OCI-LY3 (cell line): Measurements from ENCODE around the gene C1GALT1.

ENCODE experiments used
- EZH2phosphoT487 ChIP-seq: fragments of 200-600 bp; shearing (Covaris generic); IDR thresholded peaks from 2 replicates; pipeline ENCODE4 v1.6.1; 2018; ENCODE audit warnings: antibody characterized with exemption, mixed run types, low read depth
- TF ChIP-seq, protein P1 (sequence below): fragments of 200-600, 300-600 bp; sonication (generic); IDR thresholded peaks from 2 replicates; pipeline ENCODE4 v1.5.1; 2014; ENCODE audit warnings: antibody characterized with exemption, low read length, low read depth

DNA sequence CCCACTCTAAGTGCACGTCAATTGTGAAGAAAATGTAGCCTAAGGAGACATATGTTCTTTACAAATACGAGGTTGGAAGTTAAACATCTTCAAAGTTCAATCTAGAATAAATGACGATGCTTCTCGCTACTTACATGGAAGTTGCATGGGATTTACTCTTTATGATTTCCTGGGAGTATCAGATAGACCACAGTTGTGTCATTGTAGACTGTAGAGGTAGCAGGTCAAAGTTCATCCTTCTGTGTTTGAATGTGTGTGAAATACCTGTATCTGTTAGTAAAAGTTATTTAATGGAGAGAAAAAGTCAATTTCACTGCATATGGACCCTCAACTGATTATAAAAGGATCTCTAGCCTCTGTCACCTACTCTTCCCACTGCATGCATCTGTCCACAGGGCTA is 112.6 kb downstream of the C1GALT1 start:
- TF ChIP-seq, protein P1, sequence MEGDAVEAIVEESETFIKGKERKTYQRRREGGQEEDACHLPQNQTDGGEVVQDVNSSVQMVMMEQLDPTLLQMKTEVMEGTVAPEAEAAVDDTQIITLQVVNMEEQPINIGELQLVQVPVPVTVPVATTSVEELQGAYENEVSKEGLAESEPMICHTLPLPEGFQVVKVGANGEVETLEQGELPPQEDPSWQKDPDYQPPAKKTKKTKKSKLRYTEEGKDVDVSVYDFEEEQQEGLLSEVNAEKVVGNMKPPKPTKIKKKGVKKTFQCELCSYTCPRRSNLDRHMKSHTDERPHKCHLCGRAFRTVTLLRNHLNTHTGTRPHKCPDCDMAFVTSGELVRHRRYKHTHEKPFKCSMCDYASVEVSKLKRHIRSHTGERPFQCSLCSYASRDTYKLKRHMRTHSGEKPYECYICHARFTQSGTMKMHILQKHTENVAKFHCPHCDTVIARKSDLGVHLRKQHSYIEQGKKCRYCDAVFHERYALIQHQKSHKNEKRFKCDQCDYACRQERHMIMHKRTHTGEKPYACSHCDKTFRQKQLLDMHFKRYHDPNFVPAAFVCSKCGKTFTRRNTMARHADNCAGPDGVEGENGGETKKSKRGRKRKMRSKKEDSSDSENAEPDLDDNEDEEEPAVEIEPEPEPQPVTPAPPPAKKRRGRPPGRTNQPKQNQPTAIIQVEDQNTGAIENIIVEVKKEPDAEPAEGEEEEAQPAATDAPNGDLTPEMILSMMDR, result no peak
- no peak for TF ChIP-seq EZH2phosphoT487
